GM21526 (cell line): ENCODE results near the gene CPLX1.
"Not testable (repeated sequence)": the region's sequence is repeated elsewhere in the genome, so short reads cannot be mapped to it uniquely, and the experiment has no call there.

Experiments
- ATAC-seq: cut with Tn5 transposase; IDR thresholded peaks from one replicate; pipeline ENCODE4 v1.9.1; 2021; ENCODE audit warnings: moderate library complexity; ENCODE audit not compliant: unreplicated experiment, low FRiP score

The CPLX1 gene

GRCh38 chr4:781493-782216 is 44.3 kb downstream of the CPLX1 start:
- ATAC-seq: peak; percentile 92

DNA sequence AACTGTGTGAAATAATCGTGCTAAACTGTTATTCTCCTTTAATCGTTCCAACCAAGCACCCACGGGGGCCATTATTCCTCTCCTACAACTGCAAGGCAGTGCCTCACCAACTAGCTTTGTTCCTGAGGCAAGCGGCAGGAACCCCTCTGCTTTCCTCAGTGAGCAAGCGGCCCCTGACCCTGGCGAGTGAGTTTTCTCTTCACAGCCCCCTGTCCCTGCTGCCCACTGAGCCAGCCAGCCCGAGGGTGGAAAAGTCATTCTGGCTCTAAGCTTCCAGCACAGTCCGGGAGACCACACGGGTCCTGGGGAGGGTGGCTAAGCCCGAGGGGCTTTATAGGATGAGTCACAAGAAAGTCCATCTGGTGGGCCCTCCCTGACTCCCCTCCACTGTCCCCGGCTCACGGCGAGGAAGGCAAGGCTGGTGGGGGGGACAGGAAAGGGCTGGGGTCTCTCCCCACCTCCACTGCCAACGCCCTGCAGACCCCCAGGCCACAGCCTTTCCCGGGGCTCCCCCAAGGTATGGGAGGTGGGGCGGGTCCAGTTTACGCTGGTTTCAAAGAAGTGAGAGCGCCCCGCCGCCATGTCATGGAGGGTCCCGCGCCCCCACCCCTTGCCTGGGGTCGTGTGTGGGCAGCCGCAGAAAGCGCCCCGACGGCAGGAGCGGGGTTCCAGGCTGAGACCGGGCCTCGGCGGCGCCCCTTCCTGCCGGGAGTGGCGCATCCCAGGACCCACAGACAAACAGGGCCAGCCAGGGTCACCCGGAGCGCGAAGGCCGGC is 45.0 kb downstream of the CPLX1 start:
- peak; percentile 1 for ATAC-seq

DNA sequence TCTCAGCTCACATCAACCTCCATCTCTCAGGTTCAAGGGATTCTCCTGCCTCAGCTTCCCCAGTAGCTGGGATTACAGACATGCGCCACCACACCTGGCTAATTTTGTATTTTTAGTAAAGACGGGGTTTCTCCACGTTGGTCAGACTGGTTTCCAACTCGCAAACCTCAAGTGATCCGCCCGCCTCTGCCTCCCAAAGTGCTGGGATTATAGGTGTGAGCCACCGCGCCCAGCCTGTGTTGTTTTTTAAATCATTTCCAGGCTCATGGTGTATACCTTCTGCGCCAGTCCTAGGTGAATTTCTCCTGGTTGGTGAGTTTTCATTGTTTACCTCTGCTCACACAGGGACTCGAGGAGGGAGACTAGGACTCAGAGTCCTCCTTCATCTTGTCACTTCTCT is 45.7 kb downstream of the CPLX1 start:
- ATAC-seq: not testable (repeated sequence)

DNA sequence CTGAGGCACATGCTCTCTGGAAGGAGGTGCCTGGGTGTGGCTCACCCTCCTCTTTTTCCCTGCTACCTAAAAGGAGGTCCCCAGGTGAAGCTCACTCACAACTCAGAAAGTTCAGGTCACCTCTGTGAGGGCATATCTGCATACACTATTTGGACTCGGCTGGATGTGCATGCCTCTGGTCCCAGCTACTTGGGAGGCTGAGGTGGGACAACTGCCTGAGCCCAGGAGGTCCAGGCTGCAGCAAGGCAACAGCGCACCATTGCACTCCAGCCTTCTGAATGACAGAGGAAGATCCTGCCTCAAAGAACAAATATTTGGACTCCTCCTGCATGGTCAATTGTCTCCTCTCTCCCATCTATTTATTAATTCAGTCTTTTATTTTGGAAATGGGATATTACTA is 46.4 kb downstream of the CPLX1 start:
- no peak for ATAC-seq

GRCh38 chr4:777520-778262 is 48.2 kb downstream of the CPLX1 start:
- no peak for ATAC-seq

DNA sequence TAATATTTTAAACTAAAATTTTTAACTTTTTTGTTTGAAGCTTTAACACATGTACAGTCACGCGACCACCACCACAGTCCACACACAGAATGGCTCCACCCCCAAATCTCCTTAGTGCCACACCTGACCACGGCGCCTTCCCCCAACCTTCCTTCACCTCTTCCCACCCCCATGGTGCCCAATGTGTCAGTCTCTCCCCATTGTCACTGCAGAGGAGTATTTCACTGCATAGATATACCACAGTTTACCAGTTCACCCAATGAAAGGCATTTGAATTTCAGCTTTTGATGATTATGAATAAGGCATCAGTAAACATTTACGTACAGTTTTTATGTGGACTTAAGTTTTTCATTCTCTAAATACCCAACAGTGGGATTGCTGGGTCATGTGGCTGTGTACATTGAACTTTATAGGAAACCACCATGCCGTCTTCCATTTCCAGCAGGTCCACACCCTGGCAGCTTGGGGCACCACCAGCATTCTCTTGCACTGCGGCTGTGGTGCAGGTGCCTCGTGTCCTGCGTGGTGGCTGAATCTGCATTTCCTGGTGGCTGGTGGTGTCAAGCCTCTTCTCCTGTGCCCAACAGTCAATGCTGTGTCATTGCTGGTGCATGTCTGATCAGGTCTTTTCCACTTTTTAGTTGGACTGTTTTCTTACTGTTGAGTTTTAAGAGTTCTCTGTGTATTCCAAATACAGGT is 49.0 kb downstream of the CPLX1 start:
- ATAC-seq: no peak

DNA sequence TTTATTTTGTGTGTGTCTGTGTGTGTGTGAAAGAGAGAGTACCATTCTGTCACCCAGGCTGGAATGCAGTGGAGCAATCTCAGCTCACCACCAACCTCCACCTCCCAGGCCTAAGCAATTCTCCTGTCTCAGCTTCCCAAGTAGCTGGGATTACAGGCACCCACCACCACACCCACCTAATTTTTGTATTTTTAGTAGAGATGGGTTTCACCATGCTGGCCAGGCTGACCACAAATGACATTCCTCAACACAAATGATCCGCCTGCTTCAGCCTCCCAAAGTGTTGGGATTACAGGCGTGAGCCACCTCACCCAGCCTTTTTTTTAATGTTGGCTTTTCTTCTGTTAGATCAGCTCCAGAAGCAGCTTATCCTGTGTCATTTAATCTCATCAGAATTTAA is 50.4 kb downstream of the CPLX1 start:
- not testable (repeated sequence) for ATAC-seq

DNA sequence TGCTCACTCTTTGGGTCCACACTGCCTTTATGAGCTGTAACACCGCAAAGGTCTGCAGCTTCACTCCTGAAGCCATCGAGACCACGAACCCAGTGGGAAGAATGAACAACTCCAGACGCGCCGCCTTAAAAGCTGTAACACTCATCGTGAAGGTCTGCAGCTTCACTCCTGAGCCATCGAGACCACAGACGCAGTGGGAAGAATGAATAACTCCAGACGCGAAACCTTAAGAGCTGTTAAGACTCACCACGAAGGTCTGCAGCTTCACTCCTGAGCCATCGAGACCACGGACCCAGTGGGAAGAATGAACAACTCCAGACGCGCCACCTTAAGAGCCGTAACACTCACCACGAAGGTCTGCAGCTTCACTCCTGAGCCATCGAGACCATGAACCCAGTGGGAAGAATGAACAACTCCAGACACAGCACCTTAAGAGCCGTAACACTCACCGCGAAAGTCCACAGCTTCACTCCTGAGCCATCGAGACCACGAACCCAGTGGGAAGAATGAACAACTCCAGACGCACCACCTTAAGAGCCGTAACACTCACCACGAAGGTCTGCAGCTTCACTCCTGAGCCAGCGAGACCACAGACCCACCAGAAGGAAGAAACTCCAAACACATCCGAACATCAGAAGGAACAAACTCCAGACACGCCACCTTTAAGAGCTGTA is 51.4 kb downstream of the CPLX1 start:
- ATAC-seq: not testable (repeated sequence)

DNA sequence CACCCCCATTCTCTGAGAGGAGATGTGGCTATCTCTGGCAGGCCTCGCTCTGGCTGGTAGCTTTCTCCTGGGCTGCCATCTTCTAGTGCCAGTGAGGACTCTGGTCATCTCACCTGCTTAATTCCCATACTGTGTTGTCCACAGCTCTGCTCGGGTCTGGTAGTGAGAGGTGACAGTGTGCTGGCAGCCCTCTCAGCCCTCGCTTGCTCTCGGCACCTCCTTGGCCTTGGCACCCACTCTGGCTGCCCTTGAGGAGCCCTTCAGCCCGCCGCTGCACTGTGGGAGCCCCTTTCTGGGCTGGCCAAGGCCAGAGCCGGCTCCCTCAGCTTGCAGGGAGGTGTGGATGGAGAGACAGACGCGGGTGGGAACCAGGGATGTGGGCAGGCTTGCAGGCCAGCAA is 52.7 kb downstream of the CPLX1 start:
- no peak for ATAC-seq

GRCh38 chr4:772776-773175 is 53.2 kb downstream of the CPLX1 start:
- ATAC-seq: no peak

GRCh38 chr4:772118-772517 is 53.8 kb downstream of the CPLX1 start:
- ATAC-seq: no peak

DNA sequence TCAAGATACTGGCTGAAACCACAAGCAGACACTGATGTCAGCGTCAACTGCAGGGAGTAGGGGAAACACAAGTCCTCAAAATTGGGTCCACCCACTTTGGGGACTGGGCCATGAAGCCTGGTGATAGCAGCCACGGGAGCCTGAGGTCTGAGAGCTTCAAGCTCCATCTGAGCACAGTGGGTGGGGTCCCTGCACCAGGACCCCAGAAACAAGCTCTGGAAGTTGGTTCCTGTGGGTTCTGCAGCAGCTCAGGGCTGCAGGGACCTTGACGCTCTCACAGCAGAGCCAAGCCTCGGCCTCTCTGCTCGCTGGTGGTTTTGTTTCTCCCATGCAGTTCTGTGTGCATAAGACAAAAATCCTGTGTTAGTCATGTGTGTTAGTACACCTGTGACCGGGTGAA is 54.5 kb downstream of the CPLX1 start:
- ATAC-seq: no peak

- ATAC-seq: no peak
These were observed 55.9 kb downstream of the CPLX1 start for GRCh38 chr4:770022-770421.

GRCh38 chr4:769511-769910 is 56.4 kb downstream of the CPLX1 start:
- ATAC-seq: no peak

GRCh38 chr4:768995-769394 is 56.9 kb downstream of the CPLX1 start:
- ATAC-seq: no peak

- no peak for ATAC-seq
These were observed 57.9 kb downstream of the CPLX1 start for GRCh38 chr4:768076-768475.

- ATAC-seq: no peak
These were observed 59.2 kb downstream of the CPLX1 start for GRCh38 chr4:766559-767283.

DNA sequence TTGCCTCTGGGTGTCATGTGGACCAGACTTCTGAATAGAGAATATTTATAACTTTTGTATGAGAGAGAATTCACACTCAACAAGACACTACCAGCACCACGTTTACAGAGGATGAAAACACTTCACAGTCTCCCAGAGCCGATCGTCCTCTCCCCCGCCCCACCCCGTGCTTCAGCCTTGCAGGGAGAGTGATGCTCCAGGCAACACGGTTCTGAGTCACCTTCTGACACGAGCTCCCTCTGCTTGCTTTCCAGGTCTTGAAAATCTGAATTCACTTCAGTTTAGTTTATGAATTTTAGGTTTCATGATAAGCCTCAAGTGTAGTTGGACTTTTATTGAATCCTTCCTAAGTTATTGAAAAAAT is 59.8 kb downstream of the CPLX1 start:
- ATAC-seq: no peak

- ATAC-seq: no peak
These were observed 61.3 kb downstream of the CPLX1 start for GRCh38 chr4:764405-765169.
